ENCODE data around the gene WDR90. TPM values are rescaled to one million over a fixed set of nuclear protein-coding genes. Genes with fewer than 3 reads are reported as not detected.

Gene WDR90
- total and polyA plus RNA-seq, 2 of the 13 experiments (the other 11 are each of a cell fraction or from before 2014, with no cell fraction given): 14.9 to 28.9 TPM

DNA sequence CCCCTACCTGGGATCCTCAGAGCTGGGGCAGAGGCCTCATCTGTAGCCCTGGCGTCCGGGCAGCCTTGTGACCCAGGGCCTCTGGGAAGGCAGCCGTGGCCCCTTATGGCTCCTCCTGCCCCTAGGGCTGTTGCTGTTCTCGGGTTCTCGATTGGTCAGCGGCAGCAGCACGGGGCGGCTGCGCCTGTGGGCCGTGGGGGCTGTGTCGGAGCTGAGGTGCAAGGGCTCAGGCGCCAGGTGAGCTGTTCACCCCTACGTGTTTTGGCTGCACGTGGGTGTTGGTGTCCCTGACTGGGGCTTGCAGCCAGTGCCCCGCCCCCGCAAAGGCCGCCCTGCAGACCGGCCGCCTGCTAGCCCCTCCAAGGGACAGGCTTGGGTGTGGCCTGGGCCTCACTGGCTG lies 12.9 kb downstream of the WDR90 start:
- Histone ChIP-seq H3K9ac (ENCODE audit: insufficient read depth, low read depth, low read length) (no peak overlapping the region), H3K4me1 (ENCODE audit: insufficient read depth, low read length) (peaks cover under 1% of the 10 kb centered on the region; the same call in 1 of the 2 replicates), H3K27me3 (ENCODE audit: control insufficient read depth in 1 of 2, insufficient read depth in 2 of 2, low read length in 2 of 2) (no peaks in the 10 kb centered on the region), H2AFZ (ENCODE audit: low read length) (no peak overlapping the region), H3K36me3 (replicated peaks in 1 of 2; ENCODE audit: control insufficient read depth in 1 of 2, insufficient read depth in 2 of 2, low read length in 2 of 2) (no peaks in the 10 kb centered on the region; a peak in 1 of 5 replicates), H3K9me3 (ENCODE audit: low read length) (no peaks in the 10 kb centered on the region), H4K20me1 (ENCODE audit: insufficient read depth, low read length) (no peaks in the 10 kb centered on the region), H3K27ac (ENCODE audit: extremely low read length, insufficient read depth, low read length) (no peak overlapping the region), H3K4me3 (replicated peaks in 1 of 3; ENCODE audit: insufficient read depth in 1 of 3, low read depth in 2 of 3, low read length in 3 of 3) (no peak overlapping the region), H3K79me2 (ENCODE audit: insufficient read depth, low read length) (no peaks in the 10 kb centered on the region), H3K4me2 (ENCODE audit: low read depth, low read length) (no peak overlapping the region)
- ATAC-seq (no peak), FAIRE-seq (no peak), DNase-seq (ENCODE audit: low spot score) (no peak)
- no TSS peak for BruUV-seq (replicated peaks)
- WGBS (ENCODE audit: low lambda C conversion rate): no CpG with 5 or more reads among the region's 19 CpGs
- ChIA-PET POLR2A (no interaction called here), CTCF (ENCODE audit: low intra/inter-chr PET ratio, low total read pairs) (no interaction called here)
- TF ChIP-seq ZNF468 (CRISPR knock-in tag; IDR thresholded peaks at IDR 0.05) (no peak), ERF (CRISPR knock-in tag; IDR thresholded peaks at IDR 0.05) (no peak), ZMAT3 (CRISPR knock-in tag; conservative IDR thresholded peaks at IDR 0.05) (no peak), ZBTB20 (CRISPR knock-in tag; IDR thresholded peaks at IDR 0.05; ENCODE audit: borderline replicate concordance, low read depth) (no peak), ZNF350 (CRISPR knock-in tag; IDR thresholded peaks at IDR 0.05; ENCODE audit: borderline replicate concordance, low read depth) (no peak), ZNF33A (CRISPR knock-in tag; IDR thresholded peaks at IDR 0.05; ENCODE audit: borderline replicate concordance) (no peak), DNMT3B (CRISPR knock-in tag; conservative IDR thresholded peaks at IDR 0.05) (no peak), TBL1XR1 (IDR thresholded peaks at IDR 0.05; ENCODE audit: borderline replicate concordance, low read length, partially characterized antibody) (no peak), SAP130 (CRISPR knock-in tag; IDR thresholded peaks at IDR 0.05; ENCODE audit: low read depth) (no peak), PLRG1 (conservative IDR thresholded peaks at IDR 0.05) (no peak), TAF15 (IDR thresholded peaks at IDR 0.05; ENCODE audit: low read depth, low read length, poor library complexity, severe bottlenecking) (no peak), SRSF9 (IDR thresholded peaks at IDR 0.05; ENCODE audit: borderline replicate concordance, insufficient read depth, low read depth, low read length, poor library complexity, severe bottlenecking) (no peak), ZFP1 (CRISPR knock-in tag; IDR thresholded peaks at IDR 0.05) (no peak), ZFP36L2 (CRISPR knock-in tag; IDR thresholded peaks at IDR 0.05) (no peak), ZSCAN9 (CRISPR knock-in tag; IDR thresholded peaks at IDR 0.05; ENCODE audit: borderline replicate concordance) (no peak)
- in situ Hi-C loops (cut with HindIII; ENCODE audit: extremely low pct_ligation_motif_present, low pct_unique_long_range_greater_than_20kb) (no loop called here), intact Hi-C loops (cut with micrococcal nuclease; ENCODE audit: unreplicated experiment) (no loop called here)
